Panc1 (cell line): Measurements from ENCODE around the gene PRDM1. TPM values are rescaled to one million over a fixed set of nuclear protein-coding genes. Genes with fewer than 3 reads are reported as not detected.

Experiments
- ATAC-seq: fragments of 200-7000 bp; cut with Tn5 transposase; 2 replicates; pipeline ENCODE4 v1.9.1; 2020; ENCODE audit warnings: mild to moderate bottlenecking, moderate library complexity
- BruUV-seq: library from RNA; stranded (reverse); fragments of 400-500 nt; replicated peaks from 2 replicates; lab custom pipeline; 2021; lab: Mats Ljungman, UMichigan
- CTCF ChIA-PET: fragments of 300-600 bp; sonication (Branson Sonifier 250); formaldehyde crosslinking; loops from one replicate; lab custom pipeline; 2022; ENCODE audit warnings: antibody characterized with exemption; lab: Charles Lee
- POLR2A ChIA-PET: fragments of 300-600 bp; sonication (Branson Sonifier 250); formaldehyde crosslinking; loops from one replicate; lab custom pipeline; 2022; ENCODE audit warnings: antibody characterized with exemption; lab: Charles Lee
- DNase-seq: peaks from one replicate; pipeline ENCODE4 v3.0.0-alpha.2; 2010; ENCODE audit warnings: low read depth, low spot score
- H3K27ac ChIP-seq: 2 replicates; pipeline ENCODE4 v1.5.1; 2011; ENCODE audit warnings: mild to moderate bottlenecking, low read length, inconsistent platforms
- H3K27me3 ChIP-seq: fragments of 200-500 bp; sonication (Bioruptor generic); 2 replicates; pipeline ENCODE4 v1.6.0; 2014; ENCODE audit warnings: low read length, inconsistent platforms; ENCODE audit not compliant: control insufficient read depth, insufficient read depth
- H3K36me3 ChIP-seq: fragments of 200-500 bp; sonication (Bioruptor generic); 2 replicates; pipeline ENCODE4 v1.5.1; 2014; ENCODE audit warnings: inconsistent platforms, mild to moderate bottlenecking, low read length, moderate library complexity; ENCODE audit not compliant: control insufficient read depth, insufficient read depth
- H3K4me1 ChIP-seq: 2 replicates; pipeline ENCODE4 v1.5.1; 2011; ENCODE audit warnings: inconsistent platforms, mild to moderate bottlenecking, low read length, moderate library complexity; ENCODE audit not compliant: control insufficient read depth, insufficient read depth
- H3K4me3 ChIP-seq, 2 experiments: 2 replicates each; pipeline ENCODE4 v1.5.1; 2011 to 2012; ENCODE audit warnings: low read depth in 2 of 2, low read length in 2 of 2, mild to moderate bottlenecking in 2 of 2, inconsistent platforms in 1 of 2, moderate library complexity in 1 of 2
- H3K9me3 ChIP-seq: fragments of 200-500 bp; sonication (Bioruptor generic); 2 replicates; pipeline ENCODE4 v1.5.1; 2014; ENCODE audit warnings: low read depth, mild to moderate bottlenecking, inconsistent platforms, low read length, moderate library complexity; ENCODE audit not compliant: control insufficient read depth, insufficient read depth
- POLR2AphosphoS5 ChIP-seq: IDR thresholded peaks from 2 replicates; pipeline ENCODE4 v1.6.1; 2012; ENCODE audit warnings: mild to moderate bottlenecking, low read depth, low read length, moderate library complexity
- SIN3A ChIP-seq: IDR thresholded peaks from 2 replicates; pipeline ENCODE4 v1.6.1; 2012; ENCODE audit warnings: low read depth, mild to moderate bottlenecking, low read length, moderate library complexity, borderline replicate concordance; ENCODE audit not compliant: insufficient read depth
- TCF7L2 ChIP-seq: IDR thresholded peaks from 2 replicates; pipeline ENCODE4 v1.6.1; 2011; ENCODE audit warnings: mild to moderate bottlenecking, low read depth, low read length, inconsistent platforms
- in situ Hi-C: cut with HindIII; loops from 2 replicates; pipeline ENCODE4 v1.10.0; 2016; ENCODE audit warnings: low sequenced_read_pairs, low pct_unique_long_range_greater_than_20kb
- intact Hi-C: fragments of 100-400 bp; cut with micrococcal nuclease; formaldehyde crosslinking; loops from one replicate; pipeline ENCODE4 v1.10.0; 2022; ENCODE audit not compliant: unreplicated experiment
- total RNA-seq: library from RNA; stranded (reverse); gene quantifications from one replicate; pipeline ENCODE4 v1.2.1, GENCODE V29; 2021; ENCODE audit not compliant: unreplicated experiment
- TF ChIP-seq, protein P1 (sequence below), 2 experiments: IDR thresholded peaks; 2 replicates each; pipeline ENCODE4 v1.6.1; 2011 to 2012; ENCODE audit warnings: low read depth in 2 of 2, control low read depth in 1 of 2, low read length in 1 of 2, mild to moderate bottlenecking in 1 of 2, moderate library complexity in 1 of 2; ENCODE audit not compliant: insufficient read depth in 1 of 2
- TF ChIP-seq, protein P2 (sequence below): fragments of 450-650 bp; IDR thresholded peaks from 2 replicates; pipeline ENCODE4 v1.5.1; 2017; ENCODE audit warnings: mild to moderate bottlenecking

Gene PRDM1
- total RNA-seq, 1 experiment from 2014 or later, result 2.6 TPM

DNA sequence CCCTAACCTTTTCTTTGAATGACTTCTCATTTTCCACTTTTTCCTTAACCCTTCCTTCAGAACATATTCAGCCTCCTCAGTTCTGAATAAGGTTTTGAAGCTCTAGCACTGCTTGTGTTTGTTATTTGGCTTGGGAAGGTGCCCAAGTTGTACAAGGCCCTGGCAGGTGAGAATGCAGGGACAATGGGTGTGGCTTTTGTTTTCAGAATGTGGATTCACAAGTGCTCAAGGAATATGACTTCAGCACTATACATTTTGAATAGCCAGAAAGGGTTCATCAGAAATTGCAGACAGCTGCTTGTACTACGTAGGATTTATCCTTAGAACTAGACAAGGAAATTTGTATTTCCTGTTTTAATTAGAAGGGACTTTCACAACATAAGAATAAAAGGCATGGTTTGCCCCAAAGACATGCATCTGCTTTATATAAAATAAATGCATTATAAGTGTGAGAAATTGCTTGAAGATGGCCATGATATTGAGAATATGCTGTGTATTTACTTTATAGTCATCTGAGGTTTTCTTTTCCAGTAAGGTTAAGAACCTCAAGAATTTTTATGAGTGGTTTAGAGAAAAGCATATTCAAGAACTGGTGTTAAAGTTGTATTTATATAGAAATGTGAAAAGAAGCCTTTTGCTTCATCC lies 29.3 kb upstream of the PRDM1 start:
- BruUV-seq, result no TSS peak
- Histone ChIP-seq H3K4me1 (no peaks in the 10 kb centered on the region), H3K36me3 (no peaks in the 10 kb centered on the region), H3K27ac (no peak overlapping the region), H3K27me3 (no peaks in the 10 kb centered on the region), H3K4me3 (no peak overlapping the region), H3K9me3 (no peaks in the 10 kb centered on the region)
- in situ Hi-C loops, result no loop called here
- no peak for TF ChIP-seq POLR2AphosphoS5
- TF ChIP-seq TCF7L2, result no peak
- TF ChIP-seq SIN3A, result no peak
- TF ChIP-seq, protein P1, sequence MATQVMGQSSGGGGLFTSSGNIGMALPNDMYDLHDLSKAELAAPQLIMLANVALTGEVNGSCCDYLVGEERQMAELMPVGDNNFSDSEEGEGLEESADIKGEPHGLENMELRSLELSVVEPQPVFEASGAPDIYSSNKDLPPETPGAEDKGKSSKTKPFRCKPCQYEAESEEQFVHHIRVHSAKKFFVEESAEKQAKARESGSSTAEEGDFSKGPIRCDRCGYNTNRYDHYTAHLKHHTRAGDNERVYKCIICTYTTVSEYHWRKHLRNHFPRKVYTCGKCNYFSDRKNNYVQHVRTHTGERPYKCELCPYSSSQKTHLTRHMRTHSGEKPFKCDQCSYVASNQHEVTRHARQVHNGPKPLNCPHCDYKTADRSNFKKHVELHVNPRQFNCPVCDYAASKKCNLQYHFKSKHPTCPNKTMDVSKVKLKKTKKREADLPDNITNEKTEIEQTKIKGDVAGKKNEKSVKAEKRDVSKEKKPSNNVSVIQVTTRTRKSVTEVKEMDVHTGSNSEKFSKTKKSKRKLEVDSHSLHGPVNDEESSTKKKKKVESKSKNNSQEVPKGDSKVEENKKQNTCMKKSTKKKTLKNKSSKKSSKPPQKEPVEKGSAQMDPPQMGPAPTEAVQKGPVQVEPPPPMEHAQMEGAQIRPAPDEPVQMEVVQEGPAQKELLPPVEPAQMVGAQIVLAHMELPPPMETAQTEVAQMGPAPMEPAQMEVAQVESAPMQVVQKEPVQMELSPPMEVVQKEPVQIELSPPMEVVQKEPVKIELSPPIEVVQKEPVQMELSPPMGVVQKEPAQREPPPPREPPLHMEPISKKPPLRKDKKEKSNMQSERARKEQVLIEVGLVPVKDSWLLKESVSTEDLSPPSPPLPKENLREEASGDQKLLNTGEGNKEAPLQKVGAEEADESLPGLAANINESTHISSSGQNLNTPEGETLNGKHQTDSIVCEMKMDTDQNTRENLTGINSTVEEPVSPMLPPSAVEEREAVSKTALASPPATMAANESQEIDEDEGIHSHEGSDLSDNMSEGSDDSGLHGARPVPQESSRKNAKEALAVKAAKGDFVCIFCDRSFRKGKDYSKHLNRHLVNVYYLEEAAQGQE (IDR thresholded peaks at IDR 0.05; ENCODE audit: insufficient read depth in 1 of 2, low read depth in 2 of 2, low read length in 1 of 2), result no peak
- TF ChIP-seq, protein P2, sequence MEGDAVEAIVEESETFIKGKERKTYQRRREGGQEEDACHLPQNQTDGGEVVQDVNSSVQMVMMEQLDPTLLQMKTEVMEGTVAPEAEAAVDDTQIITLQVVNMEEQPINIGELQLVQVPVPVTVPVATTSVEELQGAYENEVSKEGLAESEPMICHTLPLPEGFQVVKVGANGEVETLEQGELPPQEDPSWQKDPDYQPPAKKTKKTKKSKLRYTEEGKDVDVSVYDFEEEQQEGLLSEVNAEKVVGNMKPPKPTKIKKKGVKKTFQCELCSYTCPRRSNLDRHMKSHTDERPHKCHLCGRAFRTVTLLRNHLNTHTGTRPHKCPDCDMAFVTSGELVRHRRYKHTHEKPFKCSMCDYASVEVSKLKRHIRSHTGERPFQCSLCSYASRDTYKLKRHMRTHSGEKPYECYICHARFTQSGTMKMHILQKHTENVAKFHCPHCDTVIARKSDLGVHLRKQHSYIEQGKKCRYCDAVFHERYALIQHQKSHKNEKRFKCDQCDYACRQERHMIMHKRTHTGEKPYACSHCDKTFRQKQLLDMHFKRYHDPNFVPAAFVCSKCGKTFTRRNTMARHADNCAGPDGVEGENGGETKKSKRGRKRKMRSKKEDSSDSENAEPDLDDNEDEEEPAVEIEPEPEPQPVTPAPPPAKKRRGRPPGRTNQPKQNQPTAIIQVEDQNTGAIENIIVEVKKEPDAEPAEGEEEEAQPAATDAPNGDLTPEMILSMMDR, result no peak
- intact Hi-C loops, result no loop called here
- DNase-seq, result no peak
- POLR2A ChIA-PET, result no interaction called here
- no peak for ATAC-seq
- CTCF ChIA-PET, result no interaction called here

DNA sequence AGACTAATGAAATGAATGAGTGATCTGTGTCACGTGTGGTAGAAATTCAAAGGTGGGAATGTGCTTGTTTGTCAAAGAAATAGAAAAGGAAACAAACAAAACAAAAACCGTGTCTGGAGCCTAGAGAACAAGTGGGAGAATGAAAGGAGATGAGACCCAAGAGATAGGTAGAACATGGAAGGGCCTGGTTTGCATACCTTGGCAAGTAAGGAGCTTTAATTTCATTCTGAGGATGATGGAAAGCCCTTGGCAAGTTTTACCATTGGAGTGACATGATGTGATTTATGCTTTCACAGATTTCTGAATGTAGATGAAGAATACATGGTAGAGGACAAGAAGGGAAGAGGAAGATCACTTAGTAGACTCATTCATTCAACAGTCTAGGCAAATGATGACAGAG lies 26.8 kb upstream of the PRDM1 start:
- no peaks in the 10 kb centered on the region for H3K36me3 ChIP-seq
- H3K9me3 ChIP-seq, result no peaks in the 10 kb centered on the region
- ATAC-seq (no peak), DNase-seq (no peak)
- no TSS peak for BruUV-seq
- no peaks in the 10 kb centered on the region for H3K27me3 ChIP-seq
- H3K4me3 ChIP-seq, result no peak overlapping the region
- no peak overlapping the region for H3K27ac ChIP-seq
- CTCF ChIA-PET, result no interaction called here
- POLR2A ChIA-PET, result no interaction called here
- no peak for TF ChIP-seq TCF7L2
- TF ChIP-seq, protein P2, result no peak
- TF ChIP-seq, protein P1 (IDR thresholded peaks at IDR 0.05; ENCODE audit: insufficient read depth in 1 of 2, low read depth in 2 of 2, low read length in 1 of 2), result no peak
- H3K4me1 ChIP-seq, result no peaks in the 10 kb centered on the region
- in situ Hi-C loops (no loop called here), intact Hi-C loops (no loop called here)
